Measurements from ENCODE around the gene TOP2A.

The TOP2A gene

DNA sequence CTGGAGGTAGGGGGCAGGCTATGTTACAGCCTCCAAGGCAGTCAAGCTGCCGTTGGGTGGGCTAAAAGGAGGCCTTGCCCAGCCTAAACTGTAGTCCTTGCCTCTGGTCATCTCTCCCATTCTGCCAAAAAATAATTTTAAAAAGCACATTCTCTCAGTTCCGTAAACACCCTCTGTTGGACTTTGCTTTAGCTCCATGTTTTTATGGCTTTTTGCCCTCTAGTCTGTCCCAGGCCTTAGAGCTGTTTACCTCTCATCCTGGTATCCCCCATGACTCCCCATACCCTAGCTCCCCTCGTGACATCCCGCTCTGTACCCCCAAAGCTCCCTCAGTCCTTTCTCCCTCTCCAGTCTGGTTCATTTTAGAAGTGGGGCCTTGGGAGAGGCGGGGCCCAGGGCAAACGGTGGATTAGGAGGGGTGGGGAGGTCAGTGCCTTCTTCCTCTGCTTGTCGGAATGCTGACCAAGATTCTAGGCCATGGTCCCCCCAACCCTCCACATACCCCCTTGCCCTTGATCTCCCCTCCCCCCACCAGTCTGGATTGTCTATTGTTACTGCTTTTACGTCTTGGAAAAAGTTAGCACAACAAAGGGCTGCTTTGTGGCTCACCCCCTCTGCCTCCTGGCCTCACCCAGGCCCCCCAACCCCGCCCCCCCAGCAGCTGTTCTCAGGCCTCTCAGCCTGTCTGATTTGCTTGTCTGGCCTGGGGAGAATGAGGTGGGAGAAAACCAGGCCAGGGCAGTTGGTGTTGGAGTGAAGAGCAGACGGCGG lies 71.5 kb downstream of the TOP2A start:
- peak; percentile 47 for DNase-seq (ENCODE audit: low spot score)

DNA sequence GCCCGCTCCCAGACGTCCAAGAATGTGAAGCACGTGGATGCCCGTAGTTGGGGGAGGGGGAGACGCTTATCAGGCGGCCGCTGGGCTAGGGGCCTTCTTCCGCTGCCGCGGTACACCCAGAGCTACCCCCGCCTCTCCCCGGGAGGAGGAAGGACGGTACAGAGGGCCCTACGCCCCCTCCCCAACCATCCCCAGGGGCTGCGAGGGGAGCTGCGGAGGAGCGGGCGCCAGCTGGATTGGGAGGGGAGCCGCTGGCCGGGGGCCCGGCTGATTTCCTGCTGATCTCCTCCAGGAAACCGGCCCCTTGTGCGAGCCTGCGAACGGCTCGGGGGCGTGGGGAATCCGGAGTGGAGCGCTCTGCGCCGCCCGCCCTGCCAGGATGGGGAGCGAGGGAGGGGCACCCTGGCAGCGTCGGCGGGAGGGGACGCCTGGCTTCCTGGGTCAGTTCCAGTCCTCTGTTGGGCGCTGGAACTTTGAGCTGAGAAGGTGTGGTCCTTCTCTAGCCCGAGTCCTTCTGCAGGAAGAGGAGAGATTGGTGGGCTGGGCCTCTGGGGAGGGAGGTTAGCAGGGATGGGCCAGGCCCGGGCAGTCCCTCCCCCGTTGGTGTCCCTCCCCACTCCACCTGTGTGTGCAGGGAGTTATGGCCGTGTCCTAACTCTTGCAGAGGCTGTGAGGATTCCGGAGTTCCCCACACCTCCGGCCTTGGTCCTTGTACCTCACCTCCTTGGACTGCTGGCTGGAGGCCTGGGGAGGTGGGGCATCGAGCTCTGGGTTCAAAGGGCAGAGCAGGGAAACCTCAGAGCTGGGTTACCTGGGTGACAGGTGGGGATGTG lies 72.3 kb downstream of the TOP2A start:
- DNase-seq (ENCODE audit: low spot score) = no peak

DNA sequence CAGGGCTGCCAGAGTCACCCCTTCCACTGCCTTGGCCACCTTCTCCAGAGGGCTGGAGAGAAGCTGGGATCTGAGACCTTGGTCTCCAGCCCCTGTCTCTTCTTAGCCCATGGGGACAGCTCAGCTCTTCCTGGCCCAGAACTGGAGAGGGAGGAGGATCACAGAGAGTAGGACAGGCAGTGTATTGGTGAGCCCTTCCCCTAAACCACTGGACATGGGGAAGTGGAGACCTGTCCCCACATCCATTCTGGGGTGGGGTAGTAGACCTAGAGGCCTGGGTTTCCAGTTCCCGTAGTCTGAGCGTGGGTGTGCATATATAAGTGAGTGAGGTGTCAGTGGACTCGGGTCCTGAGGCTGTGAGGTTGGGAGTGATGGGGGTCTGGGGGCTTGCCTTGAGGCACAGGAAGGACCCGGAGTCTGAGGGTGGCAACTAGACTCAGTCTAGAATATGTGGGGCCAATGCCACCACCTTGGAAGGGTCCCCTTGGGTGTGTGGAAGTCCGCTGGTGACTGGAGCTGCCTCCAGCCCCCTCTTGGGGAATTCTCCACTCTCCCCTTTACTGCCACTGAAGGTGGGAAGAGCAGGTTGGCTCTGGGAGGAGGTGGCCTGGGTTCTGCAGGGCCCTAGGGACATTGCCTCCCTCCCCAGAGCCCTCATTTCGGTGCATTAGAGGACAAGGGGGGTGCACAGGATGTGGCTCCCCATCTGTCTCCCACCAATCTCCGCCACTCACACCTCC lies 73.1 kb downstream of the TOP2A start:
- no peak for DNase-seq (ENCODE audit: low spot score)

DNA sequence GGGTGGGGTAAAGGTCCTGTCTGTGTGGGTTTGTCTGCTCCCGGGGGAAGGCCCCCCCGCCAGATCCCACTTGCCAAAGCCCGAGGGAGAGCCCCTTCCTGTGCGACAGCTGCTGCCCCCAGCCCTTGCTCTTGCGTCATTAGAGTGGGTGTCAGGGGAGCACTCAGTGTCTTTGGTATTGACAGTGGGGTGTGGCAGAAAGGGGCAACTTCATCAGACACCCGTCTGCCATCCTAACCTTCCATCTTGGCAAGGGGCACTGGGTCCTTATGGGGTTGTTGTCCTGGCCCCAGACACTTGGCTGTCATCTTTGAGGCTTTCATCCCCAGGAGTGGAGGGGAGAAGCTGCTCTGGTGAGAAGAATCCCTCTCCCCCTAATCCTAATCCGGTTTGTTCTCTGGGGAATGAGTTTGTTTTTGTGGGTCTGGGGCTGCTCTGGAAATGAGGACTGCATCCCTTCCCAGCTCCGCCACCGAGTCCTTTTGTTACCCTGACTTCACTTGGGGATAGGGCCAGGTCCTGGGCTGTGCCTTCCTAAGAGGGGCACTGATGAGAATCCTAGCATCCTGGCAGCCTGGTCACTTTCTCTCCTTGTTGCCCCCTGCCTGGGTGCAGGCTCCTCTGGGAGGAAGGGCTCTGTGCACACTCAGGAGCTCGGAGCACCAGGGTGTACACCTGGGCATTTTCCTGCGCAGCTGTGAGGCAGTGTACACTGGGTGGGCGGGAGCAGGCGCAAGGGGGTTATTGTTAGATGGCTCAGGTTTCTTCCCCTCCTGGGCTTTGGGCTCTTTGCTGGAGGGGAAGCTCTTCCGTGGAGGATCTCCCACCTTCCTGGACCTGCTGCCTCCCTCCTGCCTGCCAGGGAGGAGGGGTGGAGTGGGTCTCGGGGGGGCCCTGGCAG lies 74.2 kb downstream of the TOP2A start:
- DNase-seq (ENCODE audit: low spot score) = no peak

DNA sequence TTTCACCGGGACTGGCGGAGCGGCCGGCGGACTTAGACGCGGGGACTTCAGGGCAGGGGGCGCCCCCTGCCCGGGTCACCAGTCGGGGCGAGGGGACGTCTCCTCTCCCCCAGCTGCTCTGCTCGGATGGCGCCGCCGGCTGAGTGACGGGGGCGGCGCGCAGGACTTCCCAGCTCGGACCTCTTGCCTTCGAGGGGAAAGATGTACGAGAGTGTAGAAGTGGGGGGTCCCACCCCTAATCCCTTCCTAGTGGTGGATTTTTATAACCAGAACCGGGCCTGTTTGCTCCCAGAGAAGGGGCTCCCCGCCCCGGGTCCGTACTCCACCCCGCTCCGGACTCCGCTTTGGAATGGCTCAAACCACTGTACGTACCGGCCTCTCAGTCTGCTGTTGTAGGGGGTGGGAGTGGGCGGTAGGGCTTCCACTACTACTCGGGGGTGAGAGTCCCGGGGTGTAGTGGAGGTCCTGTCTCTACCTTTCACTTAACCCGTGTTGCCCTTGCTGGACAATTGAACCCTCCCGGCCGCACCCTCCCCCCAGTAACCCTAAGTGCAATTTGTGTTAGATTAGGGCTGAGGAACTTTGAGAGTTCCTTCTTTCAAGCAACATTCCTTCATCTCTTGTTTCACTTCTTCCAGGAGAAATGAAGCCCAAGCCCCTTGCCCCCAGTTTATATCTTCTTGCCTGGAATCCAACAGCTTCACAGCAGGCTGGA lies 75.0 kb downstream of the TOP2A start:
- DNase-seq (ENCODE audit: low spot score) = no peak

DNA sequence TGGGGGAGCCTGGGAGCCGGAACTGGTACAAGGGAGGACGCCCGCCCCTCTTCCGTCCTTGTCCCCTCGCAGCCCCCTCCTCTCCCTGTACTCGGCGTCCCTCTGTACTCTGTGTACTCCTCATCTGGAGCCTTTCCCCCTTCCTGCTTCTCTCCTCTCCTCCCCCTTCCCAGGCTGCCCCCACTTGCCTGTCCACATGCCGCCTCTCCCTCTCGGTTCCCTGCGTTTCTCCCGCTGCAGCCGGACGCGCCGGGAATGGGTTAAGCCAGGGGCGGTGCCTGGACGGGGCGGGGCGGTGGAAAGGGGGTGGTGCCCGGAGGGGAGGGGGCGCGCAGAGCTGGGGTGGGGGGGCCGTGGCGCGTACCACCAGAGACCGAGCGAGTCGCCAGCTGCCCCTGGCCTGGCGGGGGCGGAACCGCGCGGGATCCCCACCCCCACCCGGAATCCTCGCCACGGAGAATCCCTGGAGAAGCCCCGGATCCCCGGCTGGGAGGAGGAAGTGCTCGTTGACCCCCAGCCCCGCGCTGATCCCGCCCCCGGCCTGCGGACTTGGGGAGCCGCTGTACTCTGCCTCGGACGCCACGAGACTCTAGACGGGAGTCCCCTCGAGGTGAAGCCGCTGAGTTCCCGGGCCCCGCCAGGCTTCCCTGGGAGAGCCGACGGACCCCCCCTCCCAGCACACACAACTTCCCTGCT lies 75.7 kb downstream of the TOP2A start:
- DNase-seq (ENCODE audit: low spot score) = no peak

DNA sequence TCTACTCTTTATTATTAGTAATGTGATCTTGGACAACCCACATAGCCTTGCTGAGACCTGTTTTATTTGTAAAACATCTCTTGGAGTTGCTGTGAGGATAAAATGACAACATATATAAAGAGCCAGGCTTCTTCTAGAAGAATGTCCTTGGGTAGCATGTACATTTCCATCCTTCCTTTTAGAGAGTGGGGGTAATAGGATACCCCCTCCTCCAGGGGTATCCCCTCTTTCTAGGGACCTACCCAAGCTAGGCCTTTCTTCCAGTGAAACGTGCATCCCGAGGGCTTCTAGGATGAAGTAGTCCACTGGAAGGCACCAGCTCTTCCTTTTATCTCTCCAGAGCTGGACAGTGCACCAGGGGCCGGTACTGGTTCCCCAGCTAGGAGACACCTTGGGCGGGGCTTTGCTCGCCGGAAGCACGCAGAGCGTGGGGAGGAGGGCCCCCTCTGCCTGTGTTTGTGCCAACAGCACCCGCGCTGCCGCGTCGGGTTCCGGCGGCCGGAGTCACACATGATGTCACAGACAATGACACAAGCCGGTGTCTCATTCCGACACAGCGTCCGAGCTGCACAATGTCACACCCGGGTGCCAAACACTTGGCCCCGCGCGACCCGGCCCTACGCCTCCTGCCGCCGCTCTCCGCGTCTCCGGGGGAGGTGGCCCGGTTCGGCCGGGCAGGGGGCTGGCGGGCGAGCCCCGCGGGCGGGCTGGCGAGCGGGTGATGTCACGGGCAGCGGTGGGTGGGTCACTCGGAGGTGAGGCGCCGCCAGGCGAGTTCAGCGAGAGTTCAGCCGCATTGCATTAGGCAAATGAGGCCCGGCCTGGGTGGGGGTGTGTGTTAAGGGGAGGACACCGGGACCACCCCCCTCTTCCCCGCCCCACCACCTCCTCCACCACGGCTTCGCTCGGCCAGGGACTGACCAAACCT lies 76.6 kb downstream of the TOP2A start:
- DNase-seq (ENCODE audit: low spot score) = no peak

DNA sequence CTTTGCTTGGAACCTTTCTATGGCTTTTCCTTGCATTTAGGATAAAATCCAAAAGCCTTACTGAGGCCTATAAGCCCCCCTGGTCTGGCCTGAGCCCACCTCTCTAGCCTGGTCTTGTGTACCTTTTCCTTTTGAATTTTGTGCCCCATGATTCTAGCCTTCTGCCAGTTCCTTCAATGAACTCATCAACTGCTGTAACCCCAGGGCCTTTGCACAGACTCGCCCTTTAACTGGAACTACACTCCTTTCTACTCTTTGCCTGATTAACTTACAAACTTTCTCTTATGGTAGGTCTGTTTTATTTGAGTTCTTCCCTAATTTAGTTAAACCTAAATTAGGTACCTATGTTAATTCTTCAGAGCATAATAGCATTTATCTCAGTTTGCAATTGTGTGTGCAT lies 77.4 kb downstream of the TOP2A start:
- DNase-seq (ENCODE audit: low spot score) = no peak

DNA sequence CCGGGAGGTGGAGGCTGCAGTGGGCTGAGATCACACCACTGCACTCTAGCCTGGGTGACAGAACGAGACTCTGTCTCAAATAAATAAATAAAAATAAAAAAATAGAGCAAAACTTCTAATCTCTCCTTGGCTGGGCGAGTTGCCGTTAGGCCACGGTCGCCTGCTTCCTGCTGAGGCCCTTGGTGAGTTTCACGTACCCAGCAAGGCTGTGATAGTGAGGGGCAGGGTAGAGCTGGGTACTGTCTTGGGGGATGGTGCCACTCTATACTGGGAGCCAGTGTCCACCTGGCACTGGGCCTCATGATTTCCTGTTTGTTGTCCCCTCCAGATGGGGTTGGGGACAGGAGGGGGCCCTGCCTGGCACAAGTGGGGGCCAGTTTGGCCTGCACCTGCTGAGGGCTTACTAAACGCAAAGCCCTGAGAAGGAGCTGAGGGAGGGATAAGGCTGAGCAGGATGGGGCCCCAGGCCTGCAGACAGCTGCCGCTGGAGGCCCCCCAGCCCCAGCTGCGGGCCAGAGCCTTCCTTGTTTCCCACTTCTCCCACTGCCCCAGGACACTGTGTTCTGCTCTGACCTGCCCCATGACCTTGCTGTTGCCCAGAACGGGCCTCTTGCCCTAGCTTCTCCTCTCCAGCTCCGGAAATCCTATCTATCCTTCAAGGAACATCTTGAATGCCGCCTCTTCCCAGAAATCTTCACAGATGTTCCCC lies 78.6 kb downstream of the TOP2A start:
- DNase-seq (ENCODE audit: low spot score) = no peak

All from pons (tissue), 1 donor.